Glutamatergic neuron (in vitro differentiated cells): ENCODE data around the gene BID. TPM values are rescaled to one million over a fixed set of nuclear protein-coding genes. Genes with fewer than 3 reads are reported as not detected.

Source experiments
- DNase-seq: peaks from one replicate; pipeline ENCODE4 v3.0.0; 2022
- H3K27ac Mint-ChIP-seq: one replicate; pipeline ENCODE4 v1.8.0; 2020; ENCODE audit warnings: mild to moderate bottlenecking, mixed read lengths, inconsistent platforms; ENCODE audit not compliant: unreplicated experiment
- H3K27me3 Mint-ChIP-seq: one replicate; pipeline ENCODE4 v1.8.0; 2020; ENCODE audit warnings: mild to moderate bottlenecking, moderate library complexity, mixed read lengths, inconsistent platforms; ENCODE audit not compliant: unreplicated experiment
- H3K36me3 Mint-ChIP-seq: one replicate; pipeline ENCODE4 v1.8.0; 2020; ENCODE audit warnings: mild to moderate bottlenecking, mixed read lengths, inconsistent platforms; ENCODE audit not compliant: unreplicated experiment
- H3K4me1 Mint-ChIP-seq: one replicate; pipeline ENCODE4 v1.8.0; 2020; ENCODE audit warnings: mild to moderate bottlenecking, low read depth, mixed read lengths, inconsistent platforms; ENCODE audit not compliant: unreplicated experiment
- H3K4me3 Mint-ChIP-seq: one replicate; pipeline ENCODE4 v1.8.0; 2020; ENCODE audit warnings: mild to moderate bottlenecking, mixed read lengths, inconsistent platforms; ENCODE audit not compliant: unreplicated experiment
- H3K9me3 Mint-ChIP-seq: one replicate; pipeline ENCODE4 v1.8.0; 2020; ENCODE audit warnings: mild to moderate bottlenecking, moderate library complexity, mixed read lengths, inconsistent platforms; ENCODE audit not compliant: unreplicated experiment
- total RNA-seq: library from RNA; stranded (reverse); fragmentation: NEBNext Ultra II Directional; extraction: Animal tissue kit (Norgen Biotek cat#: 25700); gene quantifications from one replicate; pipeline ENCODE4 v1.2.1, GENCODE V29; 2021; ENCODE audit not compliant: unreplicated experiment
- TF ChIP-seq, protein P1 (sequence below): fragments of 200-600 bp; sonication (generic); IDR thresholded peaks from one replicate; pipeline ENCODE4 v1.5.0; 2021; ENCODE audit not compliant: partially characterized antibody, unreplicated experiment

The BID gene
- total RNA-seq, 1 donor from 2014 or later = 18.5 TPM

DNA sequence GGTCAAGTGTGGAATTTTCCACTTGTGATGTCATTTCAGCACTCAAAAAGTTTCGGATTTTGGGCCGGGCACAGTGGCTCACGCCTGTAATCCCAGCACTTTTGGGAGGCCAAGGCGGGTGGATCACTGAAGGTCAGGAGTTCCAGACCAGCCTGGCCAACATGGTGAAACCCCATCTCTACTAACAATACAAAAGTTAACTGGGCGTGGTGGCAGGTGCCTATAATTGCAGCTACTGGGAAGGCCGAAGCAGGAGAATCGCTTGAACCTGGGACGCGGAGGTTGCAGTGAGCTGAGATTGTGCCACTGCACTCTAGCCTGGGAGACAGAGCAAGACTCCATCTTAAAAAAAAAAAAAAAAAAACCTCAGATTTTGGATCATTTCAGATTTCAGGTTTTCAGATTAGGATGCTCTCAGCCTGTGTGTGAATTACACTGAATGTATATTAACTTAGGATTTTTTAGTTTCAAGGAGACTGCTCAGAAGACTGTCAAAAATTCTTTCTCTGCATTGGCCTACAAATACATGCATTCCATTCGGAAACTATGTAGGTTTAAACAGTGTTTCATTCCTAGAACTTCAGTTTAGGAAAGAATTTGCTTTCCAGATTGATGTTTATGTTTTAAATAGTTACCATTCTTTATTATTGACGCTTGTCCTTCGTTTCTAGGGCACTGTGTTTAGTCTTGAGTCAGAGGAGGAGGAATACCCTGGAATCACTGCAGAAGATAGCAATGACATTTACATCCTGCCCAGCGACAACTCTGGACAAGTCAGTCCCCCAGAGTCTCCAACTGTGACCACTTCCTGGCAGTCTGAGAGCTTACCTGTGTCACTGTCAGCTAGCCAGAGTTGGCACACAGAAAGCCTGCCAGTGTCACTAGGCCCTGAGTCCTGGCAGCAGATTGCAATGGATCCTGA is 48.0 kb downstream of the BID start:
- Mint-ChIP-seq H3K9me3 (no peaks in the 10 kb centered on the region), H3K4me1 (peaks cover 2% of the 10 kb centered on the region), H3K4me3 (no peak overlapping the region), H3K27ac (no peak overlapping the region), H3K27me3 (peaks cover 2% of the 10 kb centered on the region), H3K36me3 (peaks cover 12% of the 10 kb centered on the region)
- TF ChIP-seq, protein P1, sequence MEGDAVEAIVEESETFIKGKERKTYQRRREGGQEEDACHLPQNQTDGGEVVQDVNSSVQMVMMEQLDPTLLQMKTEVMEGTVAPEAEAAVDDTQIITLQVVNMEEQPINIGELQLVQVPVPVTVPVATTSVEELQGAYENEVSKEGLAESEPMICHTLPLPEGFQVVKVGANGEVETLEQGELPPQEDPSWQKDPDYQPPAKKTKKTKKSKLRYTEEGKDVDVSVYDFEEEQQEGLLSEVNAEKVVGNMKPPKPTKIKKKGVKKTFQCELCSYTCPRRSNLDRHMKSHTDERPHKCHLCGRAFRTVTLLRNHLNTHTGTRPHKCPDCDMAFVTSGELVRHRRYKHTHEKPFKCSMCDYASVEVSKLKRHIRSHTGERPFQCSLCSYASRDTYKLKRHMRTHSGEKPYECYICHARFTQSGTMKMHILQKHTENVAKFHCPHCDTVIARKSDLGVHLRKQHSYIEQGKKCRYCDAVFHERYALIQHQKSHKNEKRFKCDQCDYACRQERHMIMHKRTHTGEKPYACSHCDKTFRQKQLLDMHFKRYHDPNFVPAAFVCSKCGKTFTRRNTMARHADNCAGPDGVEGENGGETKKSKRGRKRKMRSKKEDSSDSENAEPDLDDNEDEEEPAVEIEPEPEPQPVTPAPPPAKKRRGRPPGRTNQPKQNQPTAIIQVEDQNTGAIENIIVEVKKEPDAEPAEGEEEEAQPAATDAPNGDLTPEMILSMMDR = no peak
- DNase-seq = no peak

DNA sequence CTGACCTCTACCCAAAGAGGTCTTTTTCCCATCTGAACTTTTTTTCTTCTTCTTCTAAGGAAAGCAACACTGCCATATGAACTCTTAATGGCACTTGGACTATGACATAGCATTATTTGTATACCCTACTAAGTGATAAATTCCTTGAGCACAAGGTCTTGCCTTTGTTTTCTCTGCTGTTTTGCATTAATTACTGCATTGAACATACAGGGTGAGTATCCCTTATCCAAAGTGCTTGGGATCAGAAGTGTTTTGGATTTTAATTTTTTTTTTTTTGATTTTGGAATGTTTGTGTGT is 48.8 kb downstream of the BID start:
- Mint-ChIP-seq H3K27me3 (peaks cover 2% of the 10 kb centered on the region), H3K27ac (no peak overlapping the region)
- no peak for DNase-seq

GRCh38 chr22:17724678-17725499 is 49.4 kb downstream of the BID start:
- no peak overlapping the region for H3K4me3 Mint-ChIP-seq
- DNase-seq = no peak
- H3K9me3 Mint-ChIP-seq = no peaks in the 10 kb centered on the region
- peaks cover 12% of the 10 kb centered on the region for H3K36me3 Mint-ChIP-seq
- no peak overlapping the region for H3K27ac Mint-ChIP-seq
- TF ChIP-seq, protein P1 = no peak
- peaks cover 2% of the 10 kb centered on the region for H3K27me3 Mint-ChIP-seq
- peaks cover 2% of the 10 kb centered on the region for H3K4me1 Mint-ChIP-seq

More for the DNA sequence above, 48.8 kb downstream of the BID start:
- Mint-ChIP-seq H3K36me3 (peaks cover 12% of the 10 kb centered on the region), H3K4me3 (no peak overlapping the region), H3K4me1 (peaks cover 2% of the 10 kb centered on the region), H3K9me3 (no peaks in the 10 kb centered on the region)
- TF ChIP-seq, protein P1 = no peak

DNA sequence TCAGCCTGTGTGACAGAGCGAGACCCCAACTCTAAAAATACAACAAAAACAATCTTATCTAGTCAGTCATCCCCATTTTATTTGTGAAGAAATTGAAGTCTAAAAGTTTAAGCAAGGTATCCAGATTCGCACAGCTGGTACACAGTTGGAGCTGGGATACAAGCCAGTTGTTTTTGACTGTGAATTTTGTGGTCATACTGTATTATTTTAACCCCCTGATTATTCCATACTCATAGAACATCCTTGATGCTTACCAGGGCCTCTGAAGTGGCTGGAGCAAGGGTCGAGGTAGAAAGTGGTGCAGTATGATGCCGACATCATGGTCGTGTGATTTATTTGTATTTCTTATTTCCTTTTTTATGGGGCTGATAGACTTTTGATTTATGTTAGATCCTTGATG is 50.0 kb downstream of the BID start:
- DNase-seq = no peak
- TF ChIP-seq, protein P1 = no peak
- no peak overlapping the region for H3K27ac Mint-ChIP-seq
- peaks cover 2% of the 10 kb centered on the region for H3K4me1 Mint-ChIP-seq
- H3K36me3 Mint-ChIP-seq = peaks cover 12% of the 10 kb centered on the region
- no peaks in the 10 kb centered on the region for H3K9me3 Mint-ChIP-seq
- H3K4me3 Mint-ChIP-seq = no peak overlapping the region
- peaks cover 2% of the 10 kb centered on the region for H3K27me3 Mint-ChIP-seq
